Measurements from ENCODE around the gene COL4A2. TPM values are rescaled to one million over a fixed set of nuclear protein-coding genes. Genes with fewer than 3 reads are reported as not detected.
"Not testable (repeated sequence)": the region's sequence is repeated elsewhere in the genome, so short reads cannot be mapped to it uniquely, and the experiment has no call there.

Gene COL4A2
- total RNA-seq, 4 donors from 2014 or later = 97.6 to 193 (median 131) TPM

- H3K36me3 ChIP-seq = no peaks in the 10 kb centered on the region
- H3K4me3 ChIP-seq (replicated peaks in 1 of 3) = no peak overlapping the region
- TF ChIP-seq CTCF (IDR thresholded peaks at IDR 0.05) (no peak), POLR2A (IDR thresholded peaks at IDR 0.05) (no peak)
- no peak for DNase-seq
- WGBS, 2 donors = 66% methylated on average over 4 of the region's 4 CpGs
- peak overlapping the region in 2 of 3 donors; percentile 58 to 93 for H3K27ac ChIP-seq
- peaks cover 48 to 82% of the 10 kb centered on the region in 2 donors for H3K4me1 ChIP-seq
- no peaks in the 10 kb centered on the region for H3K9me3 ChIP-seq
- intact Hi-C loops (cut with DNase I) = loop anchor here (10.0 kb wide), 1 partner anchor 102 kb away; no protein-coding TSS in a partner anchor
- H3K27me3 ChIP-seq = no peaks in the 10 kb centered on the region
Observed at GRCh38 chr13:110312339-110313031, 5.4 kb downstream of the COL4A2 start.

- intact Hi-C loops (cut with DNase I) = loop anchor here (10.0 kb wide), 1 partner anchor 102 kb away; no protein-coding TSS in a partner anchor
- H3K4me3 ChIP-seq (replicated peaks in 1 of 3); H3K27me3 ChIP-seq; H3K36me3 ChIP-seq; DNase-seq; H3K9me3 ChIP-seq: not testable (repeated sequence)
- Histone ChIP-seq H3K4me1 (peaks cover 55 to 89% of the 10 kb centered on the region in 2 donors), H3K27ac (peak overlapping the region in 2 of 3 donors; percentile 58 to 93)
- WGBS, 2 donors = 90 to 95% methylated on average over 6 to 13 of the region's 29 CpGs
Observed at GRCh38 chr13:110313261-110313660, 6.2 kb downstream of the COL4A2 start.

- intact Hi-C loops (cut with DNase I) = loop anchor here (10.0 kb wide), 1 partner anchor 101 kb away; no protein-coding TSS in a partner anchor
- not testable (repeated sequence) for H3K9me3 ChIP-seq; H3K4me3 ChIP-seq (replicated peaks in 1 of 3); H3K27ac ChIP-seq; DNase-seq; H3K36me3 ChIP-seq; H3K27me3 ChIP-seq
- peaks cover 59 to 94% of the 10 kb centered on the region in 2 donors for H3K4me1 ChIP-seq
- WGBS, 2 donors = 67 to 71% methylated on average over 5 to 9 of the region's 16 CpGs
Observed at GRCh38 chr13:110313733-110314132, 6.6 kb downstream of the COL4A2 start.

- Histone ChIP-seq H3K4me3 (replicated peaks in 1 of 3) (no peak overlapping the region), H3K9me3 (no peaks in the 10 kb centered on the region), H3K36me3 (no peaks in the 10 kb centered on the region), H3K27ac (peak overlapping the region in 1 of 3 donors; percentile 20), H3K4me1 (peaks cover 62 to 94% of the 10 kb centered on the region in 2 donors), H3K27me3 (no peaks in the 10 kb centered on the region)
- no peak for TF ChIP-seq POLR2A (IDR thresholded peaks at IDR 0.05)
- TF ChIP-seq CTCF (IDR thresholded peaks at IDR 0.05) = no peak
- 87 to 88% methylated on average over 14 to 18 of the region's 18 CpGs for WGBS, 2 donors
- intact Hi-C loops (cut with DNase I) = loop anchor here (10.0 kb wide), 1 partner anchor 100 kb away; no protein-coding TSS in a partner anchor
- DNase-seq = no peak
Observed at GRCh38 chr13:110314516-110315245, 7.6 kb downstream of the COL4A2 start.

GRCh38 chr13:110316196-110316595, 9.1 kb downstream of the COL4A2 start:
- H3K27ac ChIP-seq = peak overlapping the region in 2 of 3 donors; percentile 1 to 9
- H3K9me3 ChIP-seq = no peaks in the 10 kb centered on the region
- 82 to 92% methylated on average over 10 of the region's 10 CpGs for WGBS, 2 donors
- no peak overlapping the region for H3K4me3 ChIP-seq (replicated peaks in 1 of 3)
- intact Hi-C loops (cut with DNase I) = loop anchor here (10.0 kb wide), 1 partner anchor 99 kb away; no protein-coding TSS in a partner anchor
- H3K27me3 ChIP-seq = no peaks in the 10 kb centered on the region
- no peak for DNase-seq
- TF ChIP-seq POLR2A (IDR thresholded peaks at IDR 0.05) (no peak), CTCF (IDR thresholded peaks at IDR 0.05) (no peak)
- H3K4me1 ChIP-seq = peaks cover 67 to 94% of the 10 kb centered on the region in 2 donors
- H3K36me3 ChIP-seq = no peaks in the 10 kb centered on the region
